Activated B cell treated with CpG ODN at 0.5 μM for 24 hours (primary cell): ENCODE measurements around the gene CNBP. TPM values are rescaled to one million over a fixed set of nuclear protein-coding genes. Genes with fewer than 3 reads are reported as not detected.
"Not testable (repeated sequence)": the region's sequence is repeated elsewhere in the genome, so short reads cannot be mapped to it uniquely, and the experiment has no call there.

Source experiments
- ATAC-seq: fragments of 200-7000 bp; cut with Tn5 transposase; one replicate; pipeline ENCODE4 v1.10.0; 2021; ENCODE audit warnings: low read depth, mild to moderate bottlenecking, moderate library complexity
- CTCF ChIA-PET: fragments of 350-600 bp; sonication (Branson Sonifier 250); formaldehyde crosslinking; loops from one replicate; lab custom pipeline; 2021; ENCODE audit warnings: antibody characterized with exemption; lab: Charles Lee
- POLR2A ChIA-PET: fragments of 350-600 bp; sonication (Branson Sonifier 250); formaldehyde crosslinking; loops from one replicate; lab custom pipeline; 2021; ENCODE audit warnings: antibody characterized with exemption; lab: Charles Lee
- DNase-seq: peaks from one replicate; pipeline ENCODE4 v3.0.0; 2022
- H3K27ac Mint-ChIP-seq: one replicate; pipeline ENCODE4 v1.8.0; 2020; ENCODE audit warnings: mixed read lengths
- H3K27me3 Mint-ChIP-seq: one replicate; pipeline ENCODE4 v1.8.0; 2021; ENCODE audit warnings: mixed read lengths
- H3K36me3 Mint-ChIP-seq: one replicate; pipeline ENCODE4 v1.8.0; 2021; ENCODE audit warnings: low read depth, mixed read lengths
- H3K4me1 Mint-ChIP-seq: one replicate; pipeline ENCODE4 v1.8.0; 2021; ENCODE audit warnings: mixed read lengths
- H3K4me3 Mint-ChIP-seq: one replicate; pipeline ENCODE4 v1.8.0; 2020; ENCODE audit warnings: mild to moderate bottlenecking, mixed read lengths
- H3K9me3 Mint-ChIP-seq: one replicate; pipeline ENCODE4 v1.8.0; 2020; ENCODE audit warnings: mixed read lengths
- intact Hi-C: fragments of 100-400 bp; cut with micrococcal nuclease; formaldehyde crosslinking; loops from one replicate; pipeline ENCODE4 v1.15.1; 2024
- total RNA-seq: library from RNA; stranded (reverse); gene quantifications from 2 replicates; pipeline ENCODE4 v1.2.3, GENCODE V29; 2022
- TF ChIP-seq, protein P1 (sequence below): fragments of 200-600 bp; IDR thresholded peaks from one replicate; pipeline ENCODE4 v1.8.0; 2022; ENCODE audit warnings: antibody characterized with exemption, mild to moderate bottlenecking

CNBP gene
- total RNA-seq, 1 donor from 2014 or later = 281 TPM

DNA sequence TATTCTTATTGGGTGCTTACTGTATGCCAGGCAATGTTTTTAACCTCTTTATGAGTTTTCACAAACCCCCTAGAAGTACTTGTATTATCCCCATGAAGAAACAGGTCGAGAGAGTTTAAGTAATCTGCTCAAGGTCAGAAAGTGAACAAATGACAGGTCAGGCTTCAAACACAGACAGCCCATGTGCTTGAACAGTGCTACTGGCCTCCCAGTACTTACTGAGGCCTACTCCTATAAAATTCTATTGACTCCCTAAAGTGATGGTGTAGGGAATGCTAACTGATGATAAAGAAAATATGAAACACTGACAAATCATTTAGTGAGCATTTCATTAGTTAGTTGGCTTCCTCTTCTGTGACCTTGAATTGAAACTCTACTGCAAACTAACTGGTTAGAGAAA, 4.2 kb upstream of the CNBP start:
- DNase-seq (no peak), ATAC-seq (no peak)
- Mint-ChIP-seq H3K4me1 (peaks cover 13% of the 10 kb centered on the region), H3K36me3 (peaks cover 5% of the 10 kb centered on the region), H3K27me3 (no peaks in the 10 kb centered on the region), H3K9me3 (no peaks in the 10 kb centered on the region), H3K27ac (peak overlapping the region; percentile 61), H3K4me3 (peak overlapping the region; percentile 24)
- ChIA-PET POLR2A (interaction anchor here (1.1 kb wide), 1 partner anchor 43 kb away, joined by 3 read pairs; no protein-coding TSS in a partner anchor), CTCF (interaction anchor here (2.8 kb wide), 1 partner anchor 57 kb away, joined by 14 read pairs; no protein-coding TSS in a partner anchor)
- intact Hi-C loops = loop anchor here (10.0 kb wide), 1 partner anchor 313 kb away; the partner anchor contains the start of gene ACAD9
- TF ChIP-seq, protein P1, sequence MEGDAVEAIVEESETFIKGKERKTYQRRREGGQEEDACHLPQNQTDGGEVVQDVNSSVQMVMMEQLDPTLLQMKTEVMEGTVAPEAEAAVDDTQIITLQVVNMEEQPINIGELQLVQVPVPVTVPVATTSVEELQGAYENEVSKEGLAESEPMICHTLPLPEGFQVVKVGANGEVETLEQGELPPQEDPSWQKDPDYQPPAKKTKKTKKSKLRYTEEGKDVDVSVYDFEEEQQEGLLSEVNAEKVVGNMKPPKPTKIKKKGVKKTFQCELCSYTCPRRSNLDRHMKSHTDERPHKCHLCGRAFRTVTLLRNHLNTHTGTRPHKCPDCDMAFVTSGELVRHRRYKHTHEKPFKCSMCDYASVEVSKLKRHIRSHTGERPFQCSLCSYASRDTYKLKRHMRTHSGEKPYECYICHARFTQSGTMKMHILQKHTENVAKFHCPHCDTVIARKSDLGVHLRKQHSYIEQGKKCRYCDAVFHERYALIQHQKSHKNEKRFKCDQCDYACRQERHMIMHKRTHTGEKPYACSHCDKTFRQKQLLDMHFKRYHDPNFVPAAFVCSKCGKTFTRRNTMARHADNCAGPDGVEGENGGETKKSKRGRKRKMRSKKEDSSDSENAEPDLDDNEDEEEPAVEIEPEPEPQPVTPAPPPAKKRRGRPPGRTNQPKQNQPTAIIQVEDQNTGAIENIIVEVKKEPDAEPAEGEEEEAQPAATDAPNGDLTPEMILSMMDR = no peak

DNA sequence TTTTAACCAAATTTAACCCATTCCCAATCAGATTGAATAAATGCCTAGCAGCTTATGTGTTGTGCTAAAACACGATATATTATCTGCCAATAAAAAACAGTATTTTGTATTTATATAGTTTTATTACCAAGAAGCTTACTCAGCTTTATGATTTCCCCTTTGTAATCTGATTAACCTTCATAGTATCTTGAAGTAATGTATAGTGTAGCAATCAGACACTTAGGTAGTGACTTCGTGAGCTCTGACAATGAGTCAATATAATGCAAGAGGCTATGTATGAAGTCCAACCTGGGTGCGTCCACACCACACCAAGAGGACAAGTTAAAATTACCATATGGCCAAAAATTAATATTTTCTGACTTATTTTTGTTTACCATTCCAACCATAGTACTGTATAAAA, 2.1 kb upstream of the CNBP start:
- no peak overlapping the region for H3K4me3 Mint-ChIP-seq

DNA sequence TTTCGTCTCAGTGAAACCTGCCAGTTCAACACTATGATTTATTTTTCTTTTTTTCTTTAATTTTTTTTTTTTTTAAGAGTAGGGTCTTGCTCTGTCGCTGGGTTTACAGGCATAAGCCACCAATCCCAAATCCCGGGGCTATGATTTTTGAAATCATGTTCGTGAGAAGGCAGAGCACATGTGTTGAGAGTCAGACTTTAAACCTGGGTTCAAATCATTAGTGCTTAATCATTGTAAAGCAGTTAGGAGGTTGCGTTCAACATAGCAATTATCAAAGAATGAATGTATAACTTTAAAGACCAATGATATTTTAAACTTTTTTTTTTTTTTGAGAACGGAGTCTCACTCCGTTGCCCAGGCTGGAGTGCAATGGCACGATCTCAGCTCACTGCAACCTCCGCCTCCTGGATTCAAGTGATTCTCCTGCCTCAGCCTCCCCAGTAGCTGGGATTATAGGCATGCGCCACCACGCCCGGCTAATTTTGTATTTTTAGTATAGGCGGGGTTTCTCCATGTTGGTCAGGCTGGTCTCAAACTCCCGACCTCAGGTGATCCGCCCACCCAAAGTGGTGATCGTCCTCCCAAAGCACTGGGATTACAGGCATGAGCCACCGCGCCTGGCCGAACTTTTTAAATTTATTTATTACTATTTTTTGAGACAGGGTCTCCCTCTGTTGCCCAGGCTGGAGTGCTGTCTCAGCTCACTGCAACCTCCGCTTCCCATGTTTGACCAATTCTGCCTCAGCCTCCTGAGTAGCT, 1.3 kb upstream of the CNBP start:
- POLR2A ChIA-PET = interaction anchor here (0.6 to 1.5 kb wide), 3 partner anchors 23 to 97 kb away, joined by 5 to 8 read pairs (median 6); no protein-coding TSS in a partner anchor
- H3K4me1 Mint-ChIP-seq = peaks cover 40% of the 10 kb centered on the region
- not testable (repeated sequence) for DNase-seq, H3K27me3 Mint-ChIP-seq, H3K9me3 Mint-ChIP-seq, ATAC-seq
- H3K4me3 Mint-ChIP-seq = peak overlapping the region; percentile 95
- intact Hi-C loops = loop anchor here (1.0 to 10.0 kb wide), 8 partner anchors 48 to 927 kb away; partner anchors contain the start of genes ACAD9 and COPG1
- H3K27ac Mint-ChIP-seq = peak overlapping the region; percentile 95
- CTCF ChIA-PET = interaction anchor here (0.8 to 1.4 kb wide), 5 partner anchors 23 to 215 kb away, joined by 3 to 4 read pairs (median 3); no protein-coding TSS in a partner anchor
- peaks cover 28% of the 10 kb centered on the region for H3K36me3 Mint-ChIP-seq

More for the DNA sequence above, 2.1 kb upstream of the CNBP start:
- ATAC-seq (no peak), DNase-seq (no peak)
- TF ChIP-seq, protein P1 = no peak
- POLR2A ChIA-PET = interaction anchor here (1.2 to 1.5 kb wide), 3 partner anchors 24 to 65 kb away, joined by 4 to 8 read pairs (median 5); partner anchors contain the start of genes COPG1 and RAB43
- H3K9me3 Mint-ChIP-seq = no peaks in the 10 kb centered on the region
- no peak overlapping the region for H3K27ac Mint-ChIP-seq
- no peaks in the 10 kb centered on the region for H3K27me3 Mint-ChIP-seq
- H3K36me3 Mint-ChIP-seq = peaks cover 21% of the 10 kb centered on the region
- peaks cover 32% of the 10 kb centered on the region for H3K4me1 Mint-ChIP-seq
- CTCF ChIA-PET = interaction anchor here (0.8 to 1.4 kb wide), 5 partner anchors 23 to 215 kb away, joined by 3 to 4 read pairs (median 3); no protein-coding TSS in a partner anchor
- intact Hi-C loops = loop anchor here (10.0 kb wide), 1 partner anchor 311 kb away; the partner anchor contains the start of gene ACAD9

DNA sequence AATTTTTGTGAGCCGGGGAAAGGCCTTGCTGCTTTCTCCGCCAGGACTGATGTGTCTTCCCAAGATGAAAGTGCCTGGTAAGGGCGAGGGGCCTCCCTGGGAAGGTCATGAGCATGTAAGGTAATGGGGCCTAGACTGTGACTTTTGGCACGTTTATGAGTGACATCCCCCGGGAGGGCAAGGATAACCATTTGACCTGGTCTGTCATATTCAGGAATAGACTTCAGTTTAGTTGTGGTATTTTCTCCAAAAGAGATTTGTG, 631 bp upstream of the CNBP start:
- ATAC-seq (no peak), DNase-seq (no peak)
- Mint-ChIP-seq H3K27ac (peak overlapping the region; percentile 95), H3K36me3 (peaks cover 32% of the 10 kb centered on the region), H3K9me3 (no peaks in the 10 kb centered on the region), H3K27me3 (no peaks in the 10 kb centered on the region), H3K4me1 (peaks cover 45% of the 10 kb centered on the region), H3K4me3 (peak overlapping the region; percentile 95)
- CTCF ChIA-PET = interaction anchor here (0.6 to 2.1 kb wide), 2 partner anchors 61 to 131 kb away, joined by 3 to 13 read pairs; no protein-coding TSS in a partner anchor
- intact Hi-C loops = loop anchor here (1.0 to 10.0 kb wide), 8 partner anchors 49 to 928 kb away; partner anchors contain the start of genes ACAD9 and COPG1
- POLR2A ChIA-PET = interaction anchor here (0.6 to 3.7 kb wide), 16 partner anchors 10 to 504 kb away, joined by 3 to 49 read pairs (median 6); partner anchors contain the start of genes CFAP92, COPG1, IFT122 and ISY1
- TF ChIP-seq, protein P1 = no peak

DNA sequence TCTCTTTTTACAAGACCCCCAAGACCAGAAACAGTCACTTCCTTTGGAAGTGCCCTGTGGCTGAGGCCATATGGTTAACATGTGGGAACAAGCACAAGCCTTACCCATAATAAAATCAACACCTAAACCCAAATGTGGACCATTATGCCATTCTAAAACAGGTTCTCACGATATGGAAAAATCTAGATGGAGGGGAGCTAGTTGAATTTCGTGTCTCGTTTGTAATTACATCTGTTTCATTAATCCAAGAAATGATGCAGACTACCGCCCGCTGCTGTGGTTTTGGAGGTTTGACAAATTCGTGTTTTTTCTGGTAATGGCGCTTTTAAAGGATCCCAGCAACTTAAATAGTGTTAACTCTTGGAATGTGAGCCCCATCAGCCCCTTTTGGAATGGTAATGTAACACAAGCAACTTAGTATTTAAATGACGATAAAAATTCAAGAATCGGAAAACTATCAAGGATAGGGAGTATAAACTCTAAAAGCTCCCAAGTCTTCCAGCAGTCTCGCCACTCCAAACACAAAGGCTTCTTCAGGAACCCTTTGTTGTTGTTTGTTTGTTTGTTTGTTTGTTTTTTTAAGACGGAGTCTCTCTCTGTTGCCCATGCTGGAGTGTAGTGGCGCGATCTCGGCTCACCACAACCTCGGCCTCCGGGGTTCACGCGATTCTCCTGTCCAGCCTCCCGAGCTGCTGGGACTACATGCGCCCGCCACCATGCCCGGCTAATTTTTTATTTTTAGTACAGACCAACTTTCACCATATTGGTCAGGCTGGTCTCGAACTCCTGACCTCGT, 1.1 kb downstream of the CNBP start:
- Mint-ChIP-seq H3K9me3 (no peaks in the 10 kb centered on the region), H3K36me3 (peaks cover 47% of the 10 kb centered on the region), H3K27ac (peak overlapping the region; percentile 95), H3K4me1 (peaks cover 52% of the 10 kb centered on the region), H3K27me3 (no peaks in the 10 kb centered on the region), H3K4me3 (peak overlapping the region; percentile 95)
- TF ChIP-seq, protein P1 = no peak
- ATAC-seq (no peak), DNase-seq (no peak)
- intact Hi-C loops = loop anchor here (1.0 to 10.0 kb wide), 9 partner anchors 11 to 930 kb away; partner anchors contain the start of genes ACAD9, IFT122 and ISY1
- ChIA-PET CTCF (interaction anchor here (1.1 to 2.1 kb wide), 4 partner anchors 13 to 213 kb away, joined by 3 to 13 read pairs (median 7); no protein-coding TSS in a partner anchor), POLR2A (interaction anchor here (0.8 to 3.7 kb wide), 21 partner anchors 12 to 532 kb away, joined by 3 to 49 read pairs (median 6); partner anchors contain the start of genes CFAP92, COPG1, IFT122 and ISY1)
